SHP77 treated with DMSO at 0.1 percent for 48 hours (cell line): Measurements from ENCODE around the gene CARD19.
"Not testable (repeated sequence)": the region's sequence is repeated elsewhere in the genome, so short reads cannot be mapped to it uniquely, and the experiment has no call there.

ENCODE experiments used
- DNase-seq: peaks from one replicate; lab custom pipeline; 2025; lab: John Stamatoyannopoulos, UW

The CARD19 gene

DNA sequence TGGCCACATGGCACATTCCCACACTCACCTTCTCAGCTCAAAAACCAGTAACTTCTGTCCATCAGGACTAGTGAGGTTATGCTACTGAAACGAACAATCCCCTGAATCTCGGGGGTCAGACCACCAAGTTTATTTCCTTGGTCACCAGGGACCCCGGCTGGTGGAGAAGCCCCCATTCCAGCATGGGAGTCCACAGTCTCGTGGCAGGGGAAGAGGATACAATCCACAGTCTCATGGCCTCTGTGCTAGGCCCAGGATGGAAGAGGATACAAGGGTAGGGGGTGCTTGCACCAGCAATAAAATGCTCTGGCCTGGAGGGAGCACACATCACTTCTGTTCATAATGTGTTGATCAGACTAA is 7.4 kb upstream of the CARD19 start:
- no peak for DNase-seq

DNA sequence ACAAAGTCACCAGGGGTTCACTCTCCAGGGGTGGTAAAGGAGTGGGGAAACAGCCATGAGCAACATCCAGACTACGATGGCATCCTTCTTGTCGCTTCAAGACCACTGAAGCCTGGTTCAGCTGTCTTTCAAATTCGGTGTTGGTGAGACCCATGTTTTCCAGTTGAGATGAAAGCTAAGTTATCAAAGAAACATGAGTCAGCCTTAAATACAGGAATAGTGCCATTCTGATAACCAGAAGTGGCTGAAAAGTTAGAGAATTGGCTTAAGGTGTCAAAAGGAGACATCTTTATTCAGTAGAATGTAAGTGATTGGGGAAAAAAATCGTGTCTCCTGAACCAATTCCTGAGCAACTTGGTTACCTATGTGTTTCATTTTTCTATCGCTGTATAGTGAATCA is 7.0 kb upstream of the CARD19 start:
- DNase-seq, result no peak

DNA sequence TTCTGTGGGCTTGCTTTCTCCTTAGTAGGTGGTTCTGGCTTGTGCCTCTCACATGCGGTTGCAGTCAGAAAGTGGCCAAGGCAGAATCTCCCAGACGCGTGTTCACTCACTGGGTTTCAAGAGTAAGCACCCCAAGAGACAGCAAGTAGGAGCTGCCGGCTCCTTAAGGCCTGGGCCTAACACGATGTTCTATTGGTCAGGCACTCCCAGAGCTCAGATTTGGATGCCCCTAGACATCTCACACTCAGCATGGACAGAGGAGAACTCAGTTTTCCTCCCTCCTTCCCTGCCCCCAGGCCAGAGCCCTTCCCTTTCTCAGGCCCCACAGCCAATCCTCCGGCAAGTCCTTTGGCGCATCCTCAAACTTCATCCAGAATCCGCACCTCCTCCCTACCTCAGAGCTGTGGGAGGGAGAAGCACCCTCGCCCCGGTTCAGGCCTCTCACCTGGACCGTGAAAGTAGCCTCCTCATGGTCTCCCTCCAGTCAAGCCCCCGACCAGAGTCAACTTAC is 6.5 kb upstream of the CARD19 start:
- DNase-seq, result no peak

DNA sequence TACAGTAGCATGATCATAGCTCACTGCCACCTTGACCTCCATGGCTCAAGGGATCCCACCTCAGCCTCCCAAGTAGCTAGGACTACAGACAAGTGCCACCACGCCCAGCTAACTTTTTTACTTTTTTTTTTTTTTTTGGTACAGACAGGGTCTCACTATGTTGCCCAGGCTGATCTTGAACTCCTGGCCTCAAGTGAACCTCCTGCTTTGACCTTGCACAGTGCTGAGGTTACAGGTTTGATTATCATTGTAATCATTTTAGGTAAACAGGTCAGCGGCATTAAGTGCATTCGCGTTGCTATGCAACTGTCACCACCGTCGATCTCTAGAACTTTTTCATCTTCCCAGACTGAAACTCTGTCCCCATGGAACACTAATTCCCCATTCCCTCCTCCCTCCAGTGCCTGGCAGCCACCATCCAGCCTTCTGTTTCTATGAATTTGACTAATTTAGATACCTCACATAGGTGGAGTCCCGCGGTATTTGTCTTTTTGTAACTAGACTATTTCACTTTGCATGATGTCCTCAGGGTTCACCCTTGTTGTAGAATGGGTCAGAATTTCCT is 5.8 kb upstream of the CARD19 start:
- DNase-seq, result no peak

GRCh38 chr9:93091056-93091452 is 5.0 kb upstream of the CARD19 start:
- DNase-seq, result no peak

DNA sequence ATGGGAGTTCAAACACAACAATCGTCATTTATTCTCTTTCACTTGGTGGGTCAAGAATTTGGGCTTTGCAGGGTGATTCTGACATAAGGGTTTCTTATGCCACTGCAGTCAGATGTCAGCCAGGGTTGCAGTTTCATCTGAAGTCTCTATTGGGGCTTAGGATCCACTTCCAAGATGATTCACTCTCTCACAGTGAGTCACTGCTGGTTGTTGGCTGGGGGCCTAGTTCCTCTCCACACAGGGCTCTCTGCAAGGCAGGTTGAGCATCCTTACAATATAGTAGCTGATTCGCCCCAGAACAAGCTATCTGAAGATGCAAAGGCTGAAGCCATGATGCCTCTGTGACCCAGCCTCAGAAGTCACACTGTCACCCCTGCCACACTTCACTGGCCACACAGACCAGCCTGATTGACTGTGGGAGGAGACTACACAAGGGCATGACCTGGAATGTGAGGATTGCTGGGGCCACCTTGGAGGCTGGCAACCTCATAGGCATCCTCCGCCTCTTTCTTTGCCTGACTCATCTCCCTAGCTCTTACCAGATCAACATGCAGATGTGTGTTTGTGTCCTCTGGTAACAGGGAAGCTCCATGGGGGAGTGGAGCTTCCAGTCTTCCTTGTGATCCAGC is 4.5 kb upstream of the CARD19 start:
- no peak for DNase-seq

DNA sequence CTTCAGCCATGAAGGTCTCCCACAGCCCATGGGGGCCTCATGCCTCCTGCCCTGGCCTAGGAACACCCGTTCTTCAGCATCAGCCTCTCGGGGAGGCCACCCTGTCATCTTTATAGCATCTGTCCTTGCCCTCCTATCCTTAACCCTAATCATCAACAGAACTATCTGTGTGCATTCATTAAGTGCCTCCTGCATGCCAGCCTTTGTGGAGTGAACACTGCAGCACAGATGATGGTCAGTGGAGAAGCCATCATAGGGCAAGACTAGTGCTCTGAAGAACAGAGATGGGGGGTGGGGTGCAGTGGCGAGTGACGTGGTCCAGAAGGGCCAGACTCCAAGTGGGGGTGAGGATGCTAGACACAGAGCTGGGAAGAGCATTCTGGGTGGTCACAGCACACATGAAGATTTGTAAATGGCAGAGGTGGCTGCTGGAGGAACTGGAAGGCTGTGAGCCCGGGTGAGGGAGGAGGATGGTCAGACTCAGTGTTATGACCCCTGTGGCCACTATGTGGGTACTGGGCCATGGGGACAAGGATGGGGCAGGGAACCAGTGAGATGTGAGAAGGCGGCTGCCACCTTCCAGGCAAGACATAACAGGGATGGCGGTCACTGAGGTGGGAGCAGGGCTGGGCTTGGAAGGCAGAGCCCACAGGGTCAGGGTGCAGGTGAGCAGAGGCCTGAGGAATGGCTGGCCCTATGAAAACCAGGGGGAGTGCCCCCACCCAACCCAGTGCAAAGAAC is 3.6 kb upstream of the CARD19 start:
- no peak for DNase-seq

DNA sequence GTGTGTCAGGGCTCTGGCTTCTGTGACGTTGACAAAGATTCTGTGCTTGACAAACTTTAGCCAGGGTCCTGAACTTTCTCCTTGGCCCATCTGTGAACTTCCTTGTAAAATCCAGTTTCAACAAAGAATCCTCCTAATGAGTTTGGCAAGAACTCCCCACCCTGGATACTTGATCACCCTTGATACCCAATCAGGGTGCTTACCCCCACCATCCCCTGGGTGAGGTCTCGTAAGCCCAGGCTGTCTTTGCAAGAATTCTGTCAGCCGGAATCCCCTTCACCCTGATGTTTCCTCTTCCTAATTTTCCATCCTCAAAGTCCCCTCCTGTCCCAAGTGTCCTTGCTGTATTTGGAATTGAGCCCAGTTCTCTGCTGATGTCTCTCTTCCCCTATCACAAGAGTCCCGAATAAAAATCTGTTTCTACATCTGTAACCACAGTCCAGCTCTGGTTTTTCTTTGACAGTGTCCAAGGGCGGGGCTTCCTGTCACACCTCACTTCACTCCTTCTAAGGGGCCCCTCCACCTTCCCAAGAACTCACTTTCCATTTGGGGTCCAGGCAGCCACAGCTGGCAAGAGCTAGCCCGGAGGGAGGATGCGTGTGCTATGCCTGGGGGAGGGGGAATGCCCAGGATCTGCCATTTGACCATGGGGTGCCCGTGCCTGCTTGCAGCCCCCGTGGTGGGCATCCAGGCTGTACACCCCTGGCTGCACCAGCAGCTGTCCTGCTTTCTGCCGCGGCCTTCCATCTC is 2.7 kb upstream of the CARD19 start:
- DNase-seq, result no peak

DNA sequence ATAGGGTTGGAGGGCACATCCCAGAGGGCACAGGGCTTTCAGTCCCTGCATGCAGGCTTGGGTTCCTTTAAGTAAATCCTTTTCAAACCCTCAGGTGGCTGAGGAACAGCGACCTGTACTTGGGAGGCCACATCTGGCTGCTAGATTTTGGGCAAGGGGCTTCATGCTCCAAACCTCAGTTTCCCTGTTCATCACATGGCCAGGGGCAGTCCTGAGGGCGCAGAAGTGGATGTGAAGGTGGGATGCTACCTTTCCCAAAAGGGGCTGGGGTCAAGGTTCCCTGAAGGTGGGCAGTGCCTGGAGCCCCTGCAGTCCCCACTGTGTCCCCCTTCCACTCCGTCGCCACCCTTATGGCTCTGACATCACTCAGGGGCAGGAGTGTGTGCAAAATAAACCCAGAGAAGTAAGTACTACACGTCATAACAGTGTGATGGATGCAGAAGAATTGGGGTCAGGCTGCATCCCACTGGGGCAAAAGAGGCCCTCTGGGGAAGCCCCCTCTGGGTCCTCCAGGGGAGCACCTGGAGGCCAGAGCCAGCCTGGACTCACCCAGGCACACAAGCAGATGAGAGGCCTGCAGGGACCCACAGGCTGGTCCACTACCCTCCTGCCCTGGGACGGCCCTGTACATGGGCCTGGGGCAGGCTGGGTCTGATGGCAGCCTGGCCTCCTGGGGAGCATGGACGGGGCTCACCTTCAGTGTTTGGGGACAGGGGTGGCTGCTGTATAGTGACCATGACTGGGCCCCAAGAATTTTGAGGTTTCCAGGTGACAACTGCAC is 1.9 kb upstream of the CARD19 start:
- no peak for DNase-seq

GRCh38 chr9:93094658-93095204 is 1.3 kb upstream of the CARD19 start:
- DNase-seq, result no peak

GRCh38 chr9:93095205-93096130 is 549 bp upstream of the CARD19 start:
- DNase-seq, result peak; percentile 94

DNA sequence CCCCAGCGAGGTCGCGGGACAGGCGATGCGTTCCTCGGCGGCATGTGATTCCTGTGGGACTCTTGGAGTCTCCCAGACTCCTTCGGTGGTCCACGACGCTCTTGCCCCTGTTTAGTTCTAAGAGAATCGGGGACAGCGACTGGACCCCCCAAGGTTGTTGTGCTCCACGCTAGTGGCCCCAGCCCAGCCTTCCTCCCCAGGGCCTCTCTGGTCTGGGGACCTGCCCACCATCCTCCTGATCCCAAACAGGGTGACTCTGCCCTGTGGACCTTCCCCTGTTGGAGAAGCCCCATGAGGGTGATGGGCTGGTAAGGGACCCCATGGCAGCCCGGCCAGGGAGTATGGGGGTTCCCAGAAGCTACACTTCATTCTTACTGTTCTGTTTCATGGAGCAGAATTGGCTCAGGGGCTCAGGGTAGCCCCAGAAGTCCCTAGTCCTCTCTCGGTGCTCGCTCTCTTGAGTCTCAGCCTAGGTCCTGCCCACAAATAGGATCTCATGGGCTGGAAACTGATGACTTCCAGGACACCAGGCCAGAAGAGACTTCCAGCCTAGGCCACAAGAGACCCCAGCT is 880 bp downstream of the CARD19 start:
- DNase-seq, result no peak

GRCh38 chr9:93097511-93098201 is 1.6 kb downstream of the CARD19 start:
- DNase-seq, result no peak

DNA sequence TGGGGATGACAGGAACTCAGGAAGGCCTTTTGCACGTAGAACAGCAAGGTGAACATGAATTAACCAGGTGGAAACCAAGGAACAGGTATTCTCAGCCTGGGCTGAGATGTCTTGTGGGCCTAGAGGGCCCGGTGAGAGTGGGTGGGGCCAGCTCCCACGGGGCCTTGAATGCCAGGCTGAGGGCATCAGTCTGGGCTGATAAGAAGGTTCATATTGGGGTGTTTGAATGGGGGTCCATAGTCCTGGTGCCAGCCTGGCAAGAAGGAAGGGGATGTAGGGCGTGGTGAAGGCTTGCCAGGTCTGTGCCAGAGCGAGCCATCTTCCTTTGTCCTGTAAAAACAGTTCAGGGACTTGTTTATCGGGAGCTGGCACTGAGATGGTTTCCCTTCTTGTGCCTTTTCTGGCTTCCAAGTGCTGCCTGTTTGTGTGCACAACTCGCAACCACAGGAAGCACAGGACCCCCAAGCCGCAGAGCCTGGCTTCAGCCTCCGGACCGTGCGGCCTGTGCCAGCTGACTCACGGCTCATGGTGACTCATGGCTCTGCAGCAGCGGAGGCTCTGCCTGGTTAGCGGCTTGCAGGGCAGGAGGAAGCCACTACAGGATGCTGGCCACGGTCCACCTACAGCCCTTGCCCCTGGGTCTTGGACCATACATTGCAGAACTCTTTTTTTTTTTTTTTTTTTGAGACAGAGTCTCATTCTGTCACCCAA is 2.4 kb downstream of the CARD19 start:
- DNase-seq, result no peak

GRCh38 chr9:93099551-93100275 is 3.7 kb downstream of the CARD19 start:
- no peak for DNase-seq

GRCh38 chr9:93100276-93100636 is 4.2 kb downstream of the CARD19 start:
- no peak for DNase-seq

- DNase-seq, result not testable (repeated sequence)
Measured at GRCh38 chr9:93101086-93101485, 5.1 kb downstream of the CARD19 start.

- DNase-seq, result no peak
Measured at GRCh38 chr9:93105620-93106019, 9.6 kb downstream of the CARD19 start.
